Measurements from ENCODE around the gene ITGAL.

Gene ITGAL

DNA sequence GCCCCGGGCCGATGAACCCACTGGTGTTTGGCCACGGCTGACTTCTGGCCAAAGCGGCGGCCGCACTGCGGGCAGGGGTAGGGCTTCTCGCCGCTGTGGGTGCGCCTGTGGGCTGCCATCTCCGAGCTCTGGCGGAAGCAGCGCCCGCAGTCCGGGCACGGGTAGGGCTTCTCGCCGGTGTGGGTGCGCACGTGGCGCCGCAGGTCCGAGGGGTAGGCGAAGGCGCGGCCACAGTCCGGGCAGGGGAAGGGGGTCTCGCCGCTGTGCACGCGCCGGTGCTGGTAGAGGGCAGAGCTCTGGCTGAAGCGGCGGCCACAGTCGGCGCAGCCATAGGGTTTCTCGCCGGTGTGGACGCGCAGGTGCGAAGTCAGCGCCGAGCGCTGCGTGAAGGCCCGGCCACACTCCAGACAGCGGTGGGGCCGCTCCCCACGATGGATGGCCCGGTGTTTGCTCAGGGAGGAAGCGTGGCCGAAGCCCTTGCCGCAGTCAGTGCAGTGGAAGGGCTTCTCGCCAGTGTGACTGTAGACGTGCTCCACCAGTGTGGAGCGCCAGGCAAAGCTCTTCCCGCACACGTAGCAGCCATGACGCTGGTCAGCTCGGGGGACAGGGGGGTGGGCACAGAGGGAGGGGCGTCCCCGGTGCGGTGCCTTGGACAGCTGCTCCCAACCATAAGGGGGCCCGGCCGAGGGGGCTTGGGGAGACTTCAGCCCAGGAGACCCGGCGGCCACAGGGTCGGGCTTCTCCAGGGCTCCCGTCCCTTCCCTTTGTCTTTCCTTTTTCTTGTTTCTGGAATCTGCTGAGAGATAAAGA is 83.0 kb downstream of the ITGAL start:
- Histone ChIP-seq H3K27me3 (ENCODE audit: control insufficient read depth in 5 of 5, insufficient read depth in 4 of 5, low read length in 5 of 5) (no peaks in the 10 kb centered on the region), H3K9ac (ENCODE audit: low read length in 5 of 5) (no peak overlapping the region), H3K27ac (ENCODE audit: low read depth, low read length) (no peak overlapping the region), H3K4me1 (ENCODE audit: control insufficient read depth in 5 of 5, insufficient read depth in 5 of 5, low read length in 5 of 5) (peaks cover 0 to 21% (median 14%) of the 10 kb centered on the region in 5 donors), H3K4me3 (ENCODE audit: low read depth in 1 of 5, low read length in 5 of 5) (no peak overlapping the region), H3K36me3 (ENCODE audit: control insufficient read depth in 5 of 5, insufficient read depth in 5 of 5, low read length in 5 of 5) (peaks cover 0 to 36% (median 21%) of the 10 kb centered on the region in 5 donors), H3K9me3 (ENCODE audit: control insufficient read depth in 5 of 5, low read length in 5 of 5) (no peaks in the 10 kb centered on the region)

DNA sequence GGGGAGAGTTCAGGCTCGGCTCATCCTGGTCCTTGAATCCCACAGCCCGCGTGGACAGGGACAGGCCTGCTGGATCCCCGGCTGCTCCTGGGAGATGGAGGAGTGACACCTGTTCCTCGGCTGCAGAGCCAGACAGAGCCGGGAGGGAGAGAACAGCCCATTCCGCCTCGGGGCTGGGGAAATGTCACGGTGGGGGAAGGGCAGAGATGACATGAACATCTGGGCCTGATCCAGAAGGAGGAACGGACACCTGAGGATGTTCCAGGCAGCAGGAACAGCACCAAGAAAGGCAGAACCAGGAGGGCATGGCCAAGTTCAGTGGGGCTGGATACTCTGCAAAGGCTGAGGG is 83.6 kb downstream of the ITGAL start:
- H3K4me3 ChIP-seq (ENCODE audit: low read depth in 1 of 5, low read length in 5 of 5): no peak overlapping the region
- H3K4me1 ChIP-seq (ENCODE audit: control insufficient read depth in 5 of 5, insufficient read depth in 5 of 5, low read length in 5 of 5): peaks cover 0 to 24% (median 17%) of the 10 kb centered on the region in 5 donors

DNA sequence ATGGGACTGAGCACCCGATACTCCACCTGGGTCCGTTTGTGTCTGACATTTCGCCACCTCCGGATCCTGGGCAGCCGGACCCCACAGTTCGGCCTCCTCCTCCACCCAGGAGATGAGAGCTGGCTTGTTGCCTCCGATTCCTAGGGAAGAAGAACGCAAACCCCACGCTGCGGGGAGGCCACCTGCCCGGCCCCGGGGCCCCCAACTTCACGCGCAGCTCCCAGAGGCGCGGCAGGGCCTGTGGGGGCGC is 85.1 kb downstream of the ITGAL start:
- Histone ChIP-seq H3K27me3 (ENCODE audit: control insufficient read depth in 5 of 5, insufficient read depth in 4 of 5, low read length in 5 of 5) (no peaks in the 10 kb centered on the region), H3K9ac (ENCODE audit: low read length in 5 of 5) (peak overlapping the region; percentile 48 to 98 (median 92)), H3K4me1 (ENCODE audit: control insufficient read depth in 5 of 5, insufficient read depth in 5 of 5, low read length in 5 of 5) (peaks cover 0 to 32% (median 23%) of the 10 kb centered on the region in 5 donors), H3K27ac (ENCODE audit: low read depth, low read length) (peak overlapping the region; percentile 89), H3K36me3 (ENCODE audit: control insufficient read depth in 5 of 5, insufficient read depth in 5 of 5, low read length in 5 of 5) (peaks cover 0 to 36% (median 21%) of the 10 kb centered on the region in 5 donors), H3K4me3 (ENCODE audit: low read depth in 1 of 5, low read length in 5 of 5) (peak overlapping the region; percentile 71 to 88 (median 78)), H3K9me3 (ENCODE audit: control insufficient read depth in 5 of 5, low read length in 5 of 5) (no peaks in the 10 kb centered on the region)

More for the DNA sequence above, 83.6 kb downstream of the ITGAL start:
- Histone ChIP-seq H3K36me3 (ENCODE audit: control insufficient read depth in 5 of 5, insufficient read depth in 5 of 5, low read length in 5 of 5) (peaks cover 0 to 36% (median 21%) of the 10 kb centered on the region in 5 donors), H3K9ac (ENCODE audit: low read length in 5 of 5) (no peak overlapping the region), H3K9me3 (ENCODE audit: control insufficient read depth in 5 of 5, low read length in 5 of 5) (no peaks in the 10 kb centered on the region), H3K27me3 (ENCODE audit: control insufficient read depth in 5 of 5, insufficient read depth in 4 of 5, low read length in 5 of 5) (no peaks in the 10 kb centered on the region), H3K27ac (ENCODE audit: low read depth, low read length) (no peak overlapping the region)

- peaks cover 0 to 32% (median 23%) of the 10 kb centered on the region in 5 donors for H3K4me1 ChIP-seq (ENCODE audit: control insufficient read depth in 5 of 5, insufficient read depth in 5 of 5, low read length in 5 of 5)
- H3K27me3 ChIP-seq (ENCODE audit: control insufficient read depth in 5 of 5, insufficient read depth in 4 of 5, low read length in 5 of 5): no peaks in the 10 kb centered on the region
- peak within 1 kb of the TSS; percentile 71 to 88 (median 78) for H3K4me3 ChIP-seq (ENCODE audit: low read depth in 1 of 5, low read length in 5 of 5)
- peaks cover 0 to 32% (median 21%) of the 10 kb centered on the region in 5 donors for H3K36me3 ChIP-seq (ENCODE audit: control insufficient read depth in 5 of 5, insufficient read depth in 5 of 5, low read length in 5 of 5)
- no peaks in the 10 kb centered on the region for H3K9me3 ChIP-seq (ENCODE audit: control insufficient read depth in 5 of 5, low read length in 5 of 5)
- peak within 1 kb of the TSS; percentile 89 for H3K27ac ChIP-seq (ENCODE audit: low read depth, low read length)
- peak within 1 kb of the TSS; percentile 48 to 98 (median 92) for H3K9ac ChIP-seq (ENCODE audit: low read length in 5 of 5)
Observed at GRCh38 chr16:30557957-30558788, 85.6 kb downstream of the ITGAL start, which contains the start of gene ZNF764. TSS of gene ZNF764 (minus strand) at chr16:30558374. CDS start at chr16:30558182, 192 bp downstream.

GRCh38 chr16:30558789-30559377 is 86.3 kb downstream of the ITGAL start:
- peak overlapping the region; percentile 56 to 87 (median 62) for H3K4me3 ChIP-seq (ENCODE audit: low read depth in 1 of 5, low read length in 5 of 5)
- no peak overlapping the region for H3K9ac ChIP-seq (ENCODE audit: low read length in 5 of 5)
- H3K36me3 ChIP-seq (ENCODE audit: control insufficient read depth in 5 of 5, insufficient read depth in 5 of 5, low read length in 5 of 5): peaks cover 0 to 25% (median 20%) of the 10 kb centered on the region in 5 donors

DNA sequence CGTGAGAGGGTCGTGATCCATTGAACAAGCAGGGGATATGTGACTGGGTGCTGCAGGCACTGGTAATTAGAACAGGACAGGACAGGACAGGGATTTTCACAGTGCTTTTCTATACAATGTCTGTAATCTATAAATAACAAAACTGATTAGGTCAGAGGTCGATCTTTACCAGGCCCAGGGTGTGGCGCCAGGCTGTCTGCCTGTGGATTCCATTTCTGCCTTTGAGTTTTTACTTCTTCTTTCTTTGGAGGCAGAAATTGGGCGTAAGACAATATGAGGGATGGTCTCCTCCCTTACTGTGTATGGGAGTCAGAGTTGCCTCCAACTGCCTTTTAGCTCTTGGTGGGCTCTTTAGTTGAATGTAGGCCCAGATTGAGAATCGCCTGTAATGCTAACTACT is 87.1 kb downstream of the ITGAL start:
- Histone ChIP-seq H3K36me3 (ENCODE audit: control insufficient read depth in 5 of 5, insufficient read depth in 5 of 5, low read length in 5 of 5) (peaks cover 0 to 17% (median 12%) of the 10 kb centered on the region in 5 donors), H3K9me3 (ENCODE audit: control insufficient read depth in 5 of 5, low read length in 5 of 5) (no peaks in the 10 kb centered on the region), H3K27me3 (ENCODE audit: control insufficient read depth in 5 of 5, insufficient read depth in 4 of 5, low read length in 5 of 5) (no peaks in the 10 kb centered on the region), H3K9ac (ENCODE audit: low read length in 5 of 5) (no peak overlapping the region), H3K4me1 (ENCODE audit: control insufficient read depth in 5 of 5, insufficient read depth in 5 of 5, low read length in 5 of 5) (peaks cover 0 to 32% (median 23%) of the 10 kb centered on the region in 5 donors), H3K27ac (ENCODE audit: low read depth, low read length) (no peak overlapping the region), H3K4me3 (ENCODE audit: low read depth in 1 of 5, low read length in 5 of 5) (no peak overlapping the region)

More at GRCh38 chr16:30558789-30559377, 86.3 kb downstream of the ITGAL start:
- no peaks in the 10 kb centered on the region for H3K27me3 ChIP-seq (ENCODE audit: control insufficient read depth in 5 of 5, insufficient read depth in 4 of 5, low read length in 5 of 5)
- no peaks in the 10 kb centered on the region for H3K9me3 ChIP-seq (ENCODE audit: control insufficient read depth in 5 of 5, low read length in 5 of 5)
- peak overlapping the region; percentile 89 for H3K27ac ChIP-seq (ENCODE audit: low read depth, low read length)
- H3K4me1 ChIP-seq (ENCODE audit: control insufficient read depth in 5 of 5, insufficient read depth in 5 of 5, low read length in 5 of 5): peaks cover 0 to 32% (median 23%) of the 10 kb centered on the region in 5 donors

DNA sequence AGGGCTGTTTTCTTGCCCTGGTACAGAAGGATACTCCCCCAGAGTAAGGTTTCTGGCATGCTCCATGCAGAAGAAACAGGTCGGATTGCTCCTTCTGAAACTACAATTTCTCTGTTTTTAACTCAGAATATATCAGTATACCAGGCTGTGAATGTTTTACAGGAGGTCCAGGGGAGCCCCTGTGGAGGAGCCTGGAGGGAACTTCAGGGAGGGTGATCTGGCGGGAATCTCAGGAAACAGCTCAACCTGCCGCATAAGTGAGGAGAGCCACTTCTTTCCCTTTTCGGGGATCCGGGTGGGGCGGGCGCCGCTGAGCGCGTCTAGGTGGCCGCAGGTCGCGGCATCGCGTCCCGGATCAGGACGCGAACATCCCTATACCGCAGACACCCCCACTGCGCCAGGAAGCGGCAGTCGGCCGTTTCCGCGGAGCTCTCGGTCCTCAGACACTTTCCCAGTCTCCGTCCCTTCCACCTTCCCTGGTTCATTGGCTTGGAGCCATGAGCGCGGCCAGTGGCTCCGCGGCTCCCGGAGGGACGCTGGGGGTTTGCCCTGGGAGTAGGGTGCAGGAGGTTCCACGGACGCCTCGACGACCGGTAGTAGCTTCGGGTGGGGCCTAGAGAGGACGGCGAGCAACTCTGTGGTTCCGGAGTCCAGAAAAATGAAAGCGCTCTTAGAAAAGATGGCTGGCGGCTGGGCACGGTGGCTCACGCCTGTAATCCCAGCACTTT is 88.7 kb downstream of the ITGAL start:
- peaks cover 0 to 2% (median 0%) of the 10 kb centered on the region in 5 donors for H3K36me3 ChIP-seq (ENCODE audit: control insufficient read depth in 5 of 5, insufficient read depth in 5 of 5, low read length in 5 of 5)
- H3K27ac ChIP-seq (ENCODE audit: low read depth, low read length): peak overlapping the region; percentile 46
- peaks cover 0 to 29% (median 23%) of the 10 kb centered on the region in 5 donors for H3K4me1 ChIP-seq (ENCODE audit: control insufficient read depth in 5 of 5, insufficient read depth in 5 of 5, low read length in 5 of 5)
- no peaks in the 10 kb centered on the region for H3K27me3 ChIP-seq (ENCODE audit: control insufficient read depth in 5 of 5, insufficient read depth in 4 of 5, low read length in 5 of 5)
- peak overlapping the region; percentile 39 to 80 (median 77) for H3K4me3 ChIP-seq (ENCODE audit: low read depth in 1 of 5, low read length in 5 of 5)
- no peaks in the 10 kb centered on the region for H3K9me3 ChIP-seq (ENCODE audit: control insufficient read depth in 5 of 5, low read length in 5 of 5)
- H3K9ac ChIP-seq (ENCODE audit: low read length in 5 of 5): peak overlapping the region in 4 of 5 donors; percentile 26 to 87 (median 75)

- Histone ChIP-seq H3K27ac (ENCODE audit: low read depth, low read length) (peak overlapping the region; percentile 46), H3K9me3 (ENCODE audit: control insufficient read depth in 5 of 5, low read length in 5 of 5) (no peaks in the 10 kb centered on the region), H3K9ac (ENCODE audit: low read length in 5 of 5) (peak overlapping the region in 1 of 5 donors; percentile 73), H3K4me3 (ENCODE audit: low read depth in 1 of 5, low read length in 5 of 5) (peak overlapping the region in 4 of 5 donors; percentile 75 to 80 (median 78)), H3K27me3 (ENCODE audit: control insufficient read depth in 5 of 5, insufficient read depth in 4 of 5, low read length in 5 of 5) (no peaks in the 10 kb centered on the region), H3K4me1 (ENCODE audit: control insufficient read depth in 5 of 5, insufficient read depth in 5 of 5, low read length in 5 of 5) (peaks cover 0 to 23% (median 21%) of the 10 kb centered on the region in 5 donors), H3K36me3 (ENCODE audit: control insufficient read depth in 5 of 5, insufficient read depth in 5 of 5, low read length in 5 of 5) (no peaks in the 10 kb centered on the region)
Observed at GRCh38 chr16:30562021-30562420, 89.5 kb downstream of the ITGAL start.

DNA sequence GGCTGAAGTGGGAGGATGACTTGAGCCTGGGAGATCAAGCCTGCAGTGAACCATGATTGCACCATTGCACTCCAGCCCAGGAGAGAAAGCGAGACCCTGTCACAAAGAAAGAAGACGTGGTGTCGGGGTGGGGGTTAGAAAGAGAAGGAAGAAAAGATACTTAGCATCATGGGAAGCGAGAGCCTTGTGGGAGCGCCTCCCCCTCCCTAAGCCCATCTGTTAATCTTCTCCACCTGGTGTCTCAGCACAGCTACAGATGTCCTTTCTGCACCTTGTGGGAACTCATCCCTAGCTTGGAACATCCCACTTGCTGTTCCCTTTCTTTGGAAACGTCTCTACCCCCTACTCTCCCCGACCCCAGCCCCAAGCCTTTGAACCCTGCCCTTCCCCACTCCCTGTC is 93.0 kb downstream of the ITGAL start:
- Histone ChIP-seq H3K9ac (ENCODE audit: low read length in 5 of 5) (no peak overlapping the region), H3K27ac (ENCODE audit: low read depth, low read length) (no peak overlapping the region), H3K27me3 (ENCODE audit: control insufficient read depth in 5 of 5, insufficient read depth in 4 of 5, low read length in 5 of 5) (no peaks in the 10 kb centered on the region), H3K4me1 (ENCODE audit: control insufficient read depth in 5 of 5, insufficient read depth in 5 of 5, low read length in 5 of 5) (peaks cover 3 to 25% (median 16%) of the 10 kb centered on the region in 5 donors), H3K9me3 (ENCODE audit: control insufficient read depth in 5 of 5, low read length in 5 of 5) (no peaks in the 10 kb centered on the region), H3K36me3 (ENCODE audit: control insufficient read depth in 5 of 5, insufficient read depth in 5 of 5, low read length in 5 of 5) (no peaks in the 10 kb centered on the region), H3K4me3 (ENCODE audit: low read depth in 1 of 5, low read length in 5 of 5) (no peak overlapping the region)
